Neural cell (in vitro differentiated cells): Measurements from ENCODE around the gene SLC17A5. TPM values are rescaled to one million over a fixed set of nuclear protein-coding genes. Genes with fewer than 3 reads are reported as not detected.
"Not testable (repeated sequence)": the region's sequence is repeated elsewhere in the genome, so short reads cannot be mapped to it uniquely, and the experiment has no call there.

Experiments used
- H2AFZ ChIP-seq: fragments of 200-600, 300-800 bp; sonication (generic), shearing (Covaris generic); 2 replicates; pipeline ENCODE4 v1.6.0; 2014; ENCODE audit warnings: low read depth, mild to moderate bottlenecking, antibody characterized with exemption, low read length, moderate library complexity
- H3F3A ChIP-seq: fragments of 200-600 bp; shearing (Covaris generic); 2 replicates; pipeline ENCODE4 v1.6.1; 2016; ENCODE audit warnings: mild to moderate bottlenecking, moderate library complexity, mixed read lengths, antibody characterized with exemption, low read length; ENCODE audit not compliant: insufficient read depth, poor library complexity, severe bottlenecking
- H3K27ac ChIP-seq: fragments of 200-600, 300-800 bp; sonication (generic), shearing (Covaris generic); 2 replicates; pipeline ENCODE4 v1.5.1; 2014; ENCODE audit warnings: mild to moderate bottlenecking, low read length, moderate library complexity
- H3K27me3 ChIP-seq: fragments of 300-800, 200-600 bp; sonication (generic), shearing (Covaris generic); 2 replicates; pipeline ENCODE4 v1.6.0; 2014; ENCODE audit warnings: mild to moderate bottlenecking, low read depth, low read length, moderate library complexity; ENCODE audit not compliant: insufficient read depth
- H3K36me3 ChIP-seq: fragments of 300-800, 200-600 bp; sonication (generic), shearing (Covaris generic); 2 replicates; pipeline ENCODE4 v1.5.1; 2014; ENCODE audit warnings: mild to moderate bottlenecking, antibody characterized with exemption, low read length, moderate library complexity; ENCODE audit not compliant: insufficient read depth
- H3K4me2 ChIP-seq: fragments of 300-800, 200-600 bp; sonication (generic), shearing (Covaris generic); 2 replicates; pipeline ENCODE4 v1.6.0; 2014; ENCODE audit warnings: mild to moderate bottlenecking, low read length
- H3K4me3 ChIP-seq: fragments of 300-800, 200-600 bp; sonication (generic), shearing (Covaris generic); 2 replicates; pipeline ENCODE4 v1.5.1; 2014; ENCODE audit warnings: mild to moderate bottlenecking, low read length, moderate library complexity
- H3K79me2 ChIP-seq: fragments of 200-600 bp; shearing (Covaris generic); replicated peaks from 2 replicates; pipeline ENCODE4 v1.6.0; 2014; ENCODE audit warnings: mild to moderate bottlenecking, low read length, moderate library complexity; ENCODE audit not compliant: insufficient read depth
- H3K9ac ChIP-seq: fragments of 300-800, 200-600 bp; sonication (generic), shearing (Covaris generic); 2 replicates; pipeline ENCODE4 v1.6.1; 2016; ENCODE audit warnings: mild to moderate bottlenecking, low read length, mixed read lengths
- H3K9me2 ChIP-seq: fragments of 200-600 bp; shearing (Covaris generic); 2 replicates; pipeline ENCODE4 v1.6.1; 2016; ENCODE audit warnings: mild to moderate bottlenecking, low read length, mixed read lengths; ENCODE audit not compliant: insufficient read depth
- H3K9me3 ChIP-seq: fragments of 200-600, 300-800 bp; sonication (generic), shearing (Covaris generic); 2 replicates; pipeline ENCODE4 v1.6.1; 2016; ENCODE audit warnings: mild to moderate bottlenecking, mixed run types, low read length, moderate library complexity, mixed read lengths
- H4K20me1 ChIP-seq: fragments of 200-600 bp; shearing (Covaris generic); 2 replicates; pipeline ENCODE4 v1.6.1; 2016; ENCODE audit warnings: mild to moderate bottlenecking, mixed run types; ENCODE audit not compliant: insufficient read depth
- EP300 ChIP-seq: fragments of 450-650 bp; conservative IDR thresholded peaks from 2 replicates; pipeline ENCODE4 v1.6.1; 2014; ENCODE audit warnings: antibody characterized with exemption, mild to moderate bottlenecking, moderate library complexity; ENCODE audit not compliant: poor library complexity, severe bottlenecking
- EZH2 ChIP-seq: fragments of 200-600, 300-800 bp; shearing (Covaris generic), sonication (generic); IDR thresholded peaks from 2 replicates; pipeline ENCODE4 v1.6.1; 2014; ENCODE audit warnings: antibody characterized with exemption, low read length, borderline replicate concordance, mild to moderate bottlenecking; ENCODE audit not compliant: insufficient read depth, poor library complexity, severe bottlenecking
- MXI1 ChIP-seq: fragments of 450-650 bp; conservative IDR thresholded peaks from 2 replicates; pipeline ENCODE4 v1.6.1; 2014; ENCODE audit warnings: antibody characterized with exemption, mild to moderate bottlenecking; ENCODE audit not compliant: poor library complexity, severe bottlenecking
- POLR2AphosphoS5 ChIP-seq: IDR thresholded peaks from 2 replicates; pipeline ENCODE4 v1.6.1; 2012
- RAD21 ChIP-seq: fragments of 450-650 bp; conservative IDR thresholded peaks from 2 replicates; pipeline ENCODE4 v1.6.1; 2014; ENCODE audit warnings: antibody characterized with exemption, mild to moderate bottlenecking, moderate library complexity
- SMC3 ChIP-seq: fragments of 450-650 bp; conservative IDR thresholded peaks from 2 replicates; pipeline ENCODE4 v1.6.1; 2014; ENCODE audit warnings: antibody characterized with exemption, mild to moderate bottlenecking, moderate library complexity; ENCODE audit not compliant: poor library complexity
- TAF1 ChIP-seq: IDR thresholded peaks from 2 replicates; pipeline ENCODE4 v1.6.1; 2012; ENCODE audit warnings: low read depth
- polyA plus RNA-seq: library from polyadenylated mRNA; depleted of rRNA; stranded (reverse); fragments of >200 nt; gene quantifications from 2 replicates; pipeline ENCODE4 v1.2.3, GENCODE V29; 2014
- TF ChIP-seq, protein P1 (sequence below): fragments of 450-650 bp; IDR thresholded peaks from 2 replicates; pipeline ENCODE4 v1.5.1; 2014; ENCODE audit warnings: antibody characterized with exemption, mild to moderate bottlenecking, moderate library complexity; ENCODE audit not compliant: poor library complexity, severe bottlenecking
- TF ChIP-seq, protein P2 (sequence below): IDR thresholded peaks from 2 replicates; pipeline ENCODE4 v1.6.1; 2012; ENCODE audit warnings: borderline replicate concordance

Gene SLC17A5
- polyA plus RNA-seq, 1 donor from 2014 or later, result 12.3 TPM

GRCh38 chr6:73571218-73572181, 82.3 kb downstream of the SLC17A5 start:
- H3K4me3 ChIP-seq, H4K20me1 ChIP-seq, H3K36me3 ChIP-seq, H3K9ac ChIP-seq, H3K27me3 ChIP-seq, H3K4me2 ChIP-seq, H3K9me2 ChIP-seq, H3K27ac ChIP-seq, H3F3A ChIP-seq, H3K9me3 ChIP-seq, H3K79me2 ChIP-seq, H2AFZ ChIP-seq: not testable (repeated sequence)

- Histone ChIP-seq H2AFZ (no peak overlapping the region), H3K9ac (no peak overlapping the region), H3K36me3 (no peaks in the 10 kb centered on the region), H3K79me2 (no peaks in the 10 kb centered on the region), H3K9me3 (no peaks in the 10 kb centered on the region), H4K20me1 (no peaks in the 10 kb centered on the region), H3K27ac (no peak overlapping the region), H3K4me2 (no peak overlapping the region), H3K4me3 (no peak overlapping the region), H3K9me2 (no peaks in the 10 kb centered on the region), H3K27me3 (no peaks in the 10 kb centered on the region), H3F3A (no peaks in the 10 kb centered on the region)
- TF ChIP-seq RAD21 (no peak), TAF1 (no peak), SMC3 (no peak), MXI1 (no peak), EP300 (no peak), POLR2AphosphoS5 (no peak), EZH2 (no peak)
- TF ChIP-seq, protein P1, sequence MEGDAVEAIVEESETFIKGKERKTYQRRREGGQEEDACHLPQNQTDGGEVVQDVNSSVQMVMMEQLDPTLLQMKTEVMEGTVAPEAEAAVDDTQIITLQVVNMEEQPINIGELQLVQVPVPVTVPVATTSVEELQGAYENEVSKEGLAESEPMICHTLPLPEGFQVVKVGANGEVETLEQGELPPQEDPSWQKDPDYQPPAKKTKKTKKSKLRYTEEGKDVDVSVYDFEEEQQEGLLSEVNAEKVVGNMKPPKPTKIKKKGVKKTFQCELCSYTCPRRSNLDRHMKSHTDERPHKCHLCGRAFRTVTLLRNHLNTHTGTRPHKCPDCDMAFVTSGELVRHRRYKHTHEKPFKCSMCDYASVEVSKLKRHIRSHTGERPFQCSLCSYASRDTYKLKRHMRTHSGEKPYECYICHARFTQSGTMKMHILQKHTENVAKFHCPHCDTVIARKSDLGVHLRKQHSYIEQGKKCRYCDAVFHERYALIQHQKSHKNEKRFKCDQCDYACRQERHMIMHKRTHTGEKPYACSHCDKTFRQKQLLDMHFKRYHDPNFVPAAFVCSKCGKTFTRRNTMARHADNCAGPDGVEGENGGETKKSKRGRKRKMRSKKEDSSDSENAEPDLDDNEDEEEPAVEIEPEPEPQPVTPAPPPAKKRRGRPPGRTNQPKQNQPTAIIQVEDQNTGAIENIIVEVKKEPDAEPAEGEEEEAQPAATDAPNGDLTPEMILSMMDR, result no peak
- TF ChIP-seq, protein P2, sequence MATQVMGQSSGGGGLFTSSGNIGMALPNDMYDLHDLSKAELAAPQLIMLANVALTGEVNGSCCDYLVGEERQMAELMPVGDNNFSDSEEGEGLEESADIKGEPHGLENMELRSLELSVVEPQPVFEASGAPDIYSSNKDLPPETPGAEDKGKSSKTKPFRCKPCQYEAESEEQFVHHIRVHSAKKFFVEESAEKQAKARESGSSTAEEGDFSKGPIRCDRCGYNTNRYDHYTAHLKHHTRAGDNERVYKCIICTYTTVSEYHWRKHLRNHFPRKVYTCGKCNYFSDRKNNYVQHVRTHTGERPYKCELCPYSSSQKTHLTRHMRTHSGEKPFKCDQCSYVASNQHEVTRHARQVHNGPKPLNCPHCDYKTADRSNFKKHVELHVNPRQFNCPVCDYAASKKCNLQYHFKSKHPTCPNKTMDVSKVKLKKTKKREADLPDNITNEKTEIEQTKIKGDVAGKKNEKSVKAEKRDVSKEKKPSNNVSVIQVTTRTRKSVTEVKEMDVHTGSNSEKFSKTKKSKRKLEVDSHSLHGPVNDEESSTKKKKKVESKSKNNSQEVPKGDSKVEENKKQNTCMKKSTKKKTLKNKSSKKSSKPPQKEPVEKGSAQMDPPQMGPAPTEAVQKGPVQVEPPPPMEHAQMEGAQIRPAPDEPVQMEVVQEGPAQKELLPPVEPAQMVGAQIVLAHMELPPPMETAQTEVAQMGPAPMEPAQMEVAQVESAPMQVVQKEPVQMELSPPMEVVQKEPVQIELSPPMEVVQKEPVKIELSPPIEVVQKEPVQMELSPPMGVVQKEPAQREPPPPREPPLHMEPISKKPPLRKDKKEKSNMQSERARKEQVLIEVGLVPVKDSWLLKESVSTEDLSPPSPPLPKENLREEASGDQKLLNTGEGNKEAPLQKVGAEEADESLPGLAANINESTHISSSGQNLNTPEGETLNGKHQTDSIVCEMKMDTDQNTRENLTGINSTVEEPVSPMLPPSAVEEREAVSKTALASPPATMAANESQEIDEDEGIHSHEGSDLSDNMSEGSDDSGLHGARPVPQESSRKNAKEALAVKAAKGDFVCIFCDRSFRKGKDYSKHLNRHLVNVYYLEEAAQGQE, result no peak
Measured at GRCh38 chr6:73569121-73569520, 84.7 kb downstream of the SLC17A5 start.
